NB4 (cell line): ENCODE data around the gene ZNF784.

Source experiments
- MAX ChIP-seq: IDR thresholded peaks from 2 replicates; pipeline ENCODE4 v1.6.1; 2011; ENCODE audit warnings: low read depth, low read length
- POLR2A ChIP-seq: IDR thresholded peaks from 2 replicates; pipeline ENCODE4 v1.6.1; 2011; ENCODE audit warnings: mild to moderate bottlenecking; ENCODE audit not compliant: insufficient read length; ENCODE audit errors: extremely low read depth
- TF ChIP-seq, protein P1 (sequence below): IDR thresholded peaks from one replicate; pipeline ENCODE4 v1.5.1; 2012; ENCODE audit warnings: low read depth, low read length

GRCh38 chr19:55668603-55669348, 44.4 kb upstream of the ZNF784 start:
- TF ChIP-seq POLR2A (no peak), MAX (no peak)
- TF ChIP-seq, protein P1, sequence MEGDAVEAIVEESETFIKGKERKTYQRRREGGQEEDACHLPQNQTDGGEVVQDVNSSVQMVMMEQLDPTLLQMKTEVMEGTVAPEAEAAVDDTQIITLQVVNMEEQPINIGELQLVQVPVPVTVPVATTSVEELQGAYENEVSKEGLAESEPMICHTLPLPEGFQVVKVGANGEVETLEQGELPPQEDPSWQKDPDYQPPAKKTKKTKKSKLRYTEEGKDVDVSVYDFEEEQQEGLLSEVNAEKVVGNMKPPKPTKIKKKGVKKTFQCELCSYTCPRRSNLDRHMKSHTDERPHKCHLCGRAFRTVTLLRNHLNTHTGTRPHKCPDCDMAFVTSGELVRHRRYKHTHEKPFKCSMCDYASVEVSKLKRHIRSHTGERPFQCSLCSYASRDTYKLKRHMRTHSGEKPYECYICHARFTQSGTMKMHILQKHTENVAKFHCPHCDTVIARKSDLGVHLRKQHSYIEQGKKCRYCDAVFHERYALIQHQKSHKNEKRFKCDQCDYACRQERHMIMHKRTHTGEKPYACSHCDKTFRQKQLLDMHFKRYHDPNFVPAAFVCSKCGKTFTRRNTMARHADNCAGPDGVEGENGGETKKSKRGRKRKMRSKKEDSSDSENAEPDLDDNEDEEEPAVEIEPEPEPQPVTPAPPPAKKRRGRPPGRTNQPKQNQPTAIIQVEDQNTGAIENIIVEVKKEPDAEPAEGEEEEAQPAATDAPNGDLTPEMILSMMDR, result no peak
